Parathyroid adenoma (tissue), 2 donors: Measurements from ENCODE around the gene ARHGAP24.

Experiments used
- H2AFZ ChIP-seq: fragments of 300-600 bp; sonication (generic); one replicate; pipeline ENCODE4 v1.7.0; 2017; ENCODE audit warnings: antibody characterized with exemption, mild to moderate bottlenecking
- H3K27ac ChIP-seq: fragments of 300-600 bp; sonication (generic); one replicate; pipeline ENCODE4 v1.7.0; 2017
- H3K27me3 ChIP-seq: fragments of 300-600 bp; sonication (generic); one replicate; pipeline ENCODE4 v1.7.0; 2017; ENCODE audit warnings: low read length; ENCODE audit not compliant: control insufficient read depth, insufficient read depth
- H3K36me3 ChIP-seq: fragments of 300-600 bp; sonication (generic); one replicate; pipeline ENCODE4 v1.7.0; 2017; ENCODE audit warnings: low read length; ENCODE audit not compliant: control insufficient read depth, insufficient read depth
- H3K4me1 ChIP-seq: fragments of 300-600 bp; sonication (generic); one replicate; pipeline ENCODE4 v1.7.0; 2017; ENCODE audit warnings: control low read depth
- H3K4me2 ChIP-seq: fragments of 300-600 bp; sonication (generic); one replicate; pipeline ENCODE4 v1.7.0; 2017; ENCODE audit warnings: low read length
- H3K4me3 ChIP-seq: fragments of 300-600 bp; sonication (generic); one replicate; pipeline ENCODE4 v1.7.0; 2017; ENCODE audit warnings: low read depth, low read length
- H3K79me2 ChIP-seq: fragments of 300-600 bp; sonication (generic); one replicate; pipeline ENCODE4 v1.7.0; 2017; ENCODE audit warnings: control low read depth
- H3K9ac ChIP-seq: fragments of 300-600 bp; sonication (generic); one replicate; pipeline ENCODE4 v1.7.0; 2017; ENCODE audit warnings: mild to moderate bottlenecking
- H3K9me3 ChIP-seq: fragments of 300-600 bp; sonication (generic); one replicate; pipeline ENCODE4 v1.7.0; 2017; ENCODE audit warnings: low read length; ENCODE audit not compliant: control insufficient read depth
- TF ChIP-seq, protein P1 (sequence below): fragments of 300-600 bp; sonication (generic); IDR thresholded peaks from one replicate; pipeline ENCODE4 v1.7.0; 2017; ENCODE audit warnings: antibody characterized with exemption, mild to moderate bottlenecking
- donor health status: primary hyperparathyroidism.

The ARHGAP24 gene

DNA sequence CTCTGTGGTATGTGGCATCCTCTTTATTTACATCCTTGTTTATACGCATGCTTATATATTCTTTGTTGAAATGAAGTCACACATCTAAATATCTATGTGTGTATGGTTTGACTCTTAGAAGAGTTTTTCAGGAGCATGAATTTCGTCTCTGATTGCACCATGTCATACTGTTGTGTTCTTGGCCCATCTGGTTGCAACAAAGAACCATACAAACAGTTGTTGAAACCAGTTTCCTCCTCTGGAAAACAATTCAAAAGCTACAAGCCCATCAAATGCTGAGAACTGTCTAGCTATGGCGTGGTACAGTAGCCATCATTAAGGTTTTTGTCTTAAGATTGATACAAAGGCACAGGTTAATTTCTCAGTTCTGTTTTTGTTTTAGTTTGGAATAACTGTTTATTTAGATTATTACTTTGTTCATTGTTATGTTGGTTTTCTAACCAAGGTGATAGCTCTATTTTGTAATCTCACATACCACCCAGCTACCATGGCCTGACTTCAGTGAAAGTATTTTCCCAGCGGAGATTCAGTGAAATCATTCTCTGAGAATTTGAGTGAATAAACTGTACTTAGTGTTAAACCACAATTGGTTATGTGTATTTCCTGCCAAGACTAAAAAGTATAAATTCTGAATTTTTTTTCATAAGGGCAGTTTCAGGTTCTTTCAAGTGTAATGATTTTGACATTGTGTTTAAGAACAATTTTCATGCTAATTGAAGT lies 91.0 kb downstream of the ARHGAP24 start:
- Histone ChIP-seq H3K9me3 (no peaks in the 10 kb centered on the region), H3K9ac (no peak overlapping the region), H3K27ac (no peak overlapping the region), H3K4me1 (no peaks in the 10 kb centered on the region), H3K27me3 (no peaks in the 10 kb centered on the region), H3K4me3 (no peak overlapping the region), H3K79me2 (no peaks in the 10 kb centered on the region), H3K4me2 (no peak overlapping the region), H3K36me3 (no peaks in the 10 kb centered on the region), H2AFZ (no peak overlapping the region)
- TF ChIP-seq, protein P1, sequence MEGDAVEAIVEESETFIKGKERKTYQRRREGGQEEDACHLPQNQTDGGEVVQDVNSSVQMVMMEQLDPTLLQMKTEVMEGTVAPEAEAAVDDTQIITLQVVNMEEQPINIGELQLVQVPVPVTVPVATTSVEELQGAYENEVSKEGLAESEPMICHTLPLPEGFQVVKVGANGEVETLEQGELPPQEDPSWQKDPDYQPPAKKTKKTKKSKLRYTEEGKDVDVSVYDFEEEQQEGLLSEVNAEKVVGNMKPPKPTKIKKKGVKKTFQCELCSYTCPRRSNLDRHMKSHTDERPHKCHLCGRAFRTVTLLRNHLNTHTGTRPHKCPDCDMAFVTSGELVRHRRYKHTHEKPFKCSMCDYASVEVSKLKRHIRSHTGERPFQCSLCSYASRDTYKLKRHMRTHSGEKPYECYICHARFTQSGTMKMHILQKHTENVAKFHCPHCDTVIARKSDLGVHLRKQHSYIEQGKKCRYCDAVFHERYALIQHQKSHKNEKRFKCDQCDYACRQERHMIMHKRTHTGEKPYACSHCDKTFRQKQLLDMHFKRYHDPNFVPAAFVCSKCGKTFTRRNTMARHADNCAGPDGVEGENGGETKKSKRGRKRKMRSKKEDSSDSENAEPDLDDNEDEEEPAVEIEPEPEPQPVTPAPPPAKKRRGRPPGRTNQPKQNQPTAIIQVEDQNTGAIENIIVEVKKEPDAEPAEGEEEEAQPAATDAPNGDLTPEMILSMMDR: no peak

DNA sequence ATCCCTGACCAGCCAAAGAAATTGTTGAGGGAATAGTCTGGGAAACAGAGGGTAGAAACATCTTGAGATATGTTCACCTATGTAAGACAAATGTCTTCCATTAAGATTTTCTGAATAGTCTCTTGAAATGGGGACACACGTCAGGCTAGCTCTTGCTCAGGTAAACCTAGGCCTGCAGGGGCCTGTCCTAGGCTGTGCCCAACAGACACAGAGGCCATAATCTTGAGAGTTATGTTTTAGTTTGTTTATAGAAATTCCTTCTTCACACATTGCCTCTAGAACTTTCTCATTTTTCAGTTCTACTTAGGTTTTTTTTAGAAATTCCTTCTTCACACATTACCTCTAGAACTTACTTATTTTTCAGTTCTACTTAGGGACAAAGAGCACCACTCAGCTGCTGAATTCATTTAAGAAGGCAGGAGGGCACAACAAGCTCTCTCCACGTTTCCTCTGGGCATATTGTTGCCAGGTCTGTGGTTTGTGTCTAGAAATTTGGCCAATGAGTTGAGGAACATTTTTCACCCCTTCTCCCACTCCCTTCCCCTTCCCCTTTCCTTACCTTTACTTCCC lies 94.9 kb downstream of the ARHGAP24 start:
- no peaks in the 10 kb centered on the region for H3K4me1 ChIP-seq
- no peak overlapping the region for H3K27ac ChIP-seq
- H3K4me2 ChIP-seq: no peak overlapping the region
- no peaks in the 10 kb centered on the region for H3K27me3 ChIP-seq
- H3K79me2 ChIP-seq: no peaks in the 10 kb centered on the region
- H3K9ac ChIP-seq: no peak overlapping the region
- no peak overlapping the region for H3K4me3 ChIP-seq
- no peak overlapping the region for H2AFZ ChIP-seq
- TF ChIP-seq, protein P1: no peak
- H3K36me3 ChIP-seq: no peaks in the 10 kb centered on the region
- H3K9me3 ChIP-seq: no peaks in the 10 kb centered on the region

DNA sequence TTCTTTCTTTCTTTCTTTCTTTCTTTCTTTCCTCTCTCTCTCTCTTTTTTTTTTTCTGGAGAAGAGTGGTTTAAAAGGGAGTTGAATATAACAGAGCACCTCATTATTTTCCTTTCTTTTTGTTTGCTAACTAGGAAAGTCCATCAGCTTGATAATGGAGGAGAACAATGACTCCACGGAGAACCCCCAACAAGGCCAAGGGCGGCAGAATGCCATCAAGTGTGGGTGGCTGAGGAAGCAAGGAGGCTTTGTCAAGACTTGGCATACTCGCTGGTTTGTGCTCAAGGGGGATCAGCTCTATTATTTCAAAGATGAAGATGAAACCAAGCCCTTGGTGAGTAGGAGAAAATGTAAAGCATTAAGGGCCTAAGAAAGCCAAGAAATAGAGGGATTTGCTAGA lies 95.4 kb downstream of the ARHGAP24 start:
- TF ChIP-seq, protein P1: no peak
- Histone ChIP-seq H3K36me3 (no peaks in the 10 kb centered on the region), H3K4me3 (no peak overlapping the region), H3K79me2 (no peaks in the 10 kb centered on the region), H2AFZ (no peak overlapping the region), H3K4me1 (no peaks in the 10 kb centered on the region), H3K9ac (no peak overlapping the region), H3K4me2 (no peak overlapping the region), H3K27ac (no peak overlapping the region), H3K27me3 (no peaks in the 10 kb centered on the region), H3K9me3 (no peaks in the 10 kb centered on the region)

DNA sequence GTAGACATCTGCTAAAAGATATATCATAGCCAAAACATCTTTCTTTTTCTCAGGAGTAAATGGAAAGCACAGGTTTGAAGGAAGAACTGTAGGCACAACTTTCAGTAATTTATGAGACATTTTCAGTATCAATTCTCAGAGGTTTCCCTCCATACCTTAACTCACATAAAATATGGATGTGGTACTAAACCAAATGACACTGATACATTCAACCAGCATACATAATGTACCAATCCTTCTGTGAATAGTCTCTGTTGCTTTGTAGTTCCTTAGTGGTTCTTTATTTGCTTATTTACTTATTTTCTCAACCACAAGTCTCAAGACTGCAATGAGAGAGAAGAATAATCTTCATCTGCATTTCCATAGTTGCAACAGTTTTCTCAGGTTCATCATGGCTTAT lies 96.1 kb downstream of the ARHGAP24 start:
- Histone ChIP-seq H3K27ac (no peak overlapping the region), H3K4me2 (no peak overlapping the region), H3K9me3 (no peaks in the 10 kb centered on the region), H3K9ac (no peak overlapping the region), H3K4me3 (no peak overlapping the region), H3K4me1 (no peaks in the 10 kb centered on the region), H3K27me3 (no peaks in the 10 kb centered on the region), H3K79me2 (no peaks in the 10 kb centered on the region), H2AFZ (no peak overlapping the region), H3K36me3 (no peaks in the 10 kb centered on the region)
- TF ChIP-seq, protein P1: no peak

DNA sequence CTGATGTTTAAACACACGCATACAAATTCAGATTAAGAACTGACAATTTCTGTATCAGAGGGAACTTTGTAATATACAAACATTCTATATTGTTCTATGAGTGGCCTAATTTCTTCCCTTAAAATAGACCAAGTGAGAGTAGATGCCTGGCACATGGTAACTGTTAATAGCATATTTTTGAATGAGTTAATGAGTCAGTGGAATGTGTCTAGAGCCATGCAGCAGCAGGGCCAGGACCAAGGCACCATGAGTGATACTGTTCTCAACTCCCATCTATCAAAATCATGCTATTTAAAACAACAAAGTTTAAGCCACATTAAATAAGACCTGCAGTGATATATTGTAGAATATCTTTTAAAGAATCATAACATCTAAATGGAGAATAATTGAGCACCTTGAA lies 98.3 kb downstream of the ARHGAP24 start:
- H3K9ac ChIP-seq: no peak overlapping the region
- H3K79me2 ChIP-seq: no peaks in the 10 kb centered on the region
- no peaks in the 10 kb centered on the region for H3K36me3 ChIP-seq
- no peaks in the 10 kb centered on the region for H3K4me1 ChIP-seq
- TF ChIP-seq, protein P1: no peak
- no peak overlapping the region for H3K4me3 ChIP-seq
- H3K27me3 ChIP-seq: no peaks in the 10 kb centered on the region
- H3K27ac ChIP-seq: no peak overlapping the region
- no peak overlapping the region for H2AFZ ChIP-seq
- H3K9me3 ChIP-seq: no peaks in the 10 kb centered on the region
- H3K4me2 ChIP-seq: no peak overlapping the region
